Stimulated activated CD4-positive, alpha-beta T cell treated with anti-CD3 and anti-CD28 coated beads, Interleukin-15, amount 100 ng/mL, for 48 hours (primary cell): Measurements from ENCODE around the gene TSPEAR.

Experiments
- DNase-seq, 2 donors: peaks; one replicate each; pipeline ENCODE4 v3.0.0-alpha.2; 2020; ENCODE audit warnings: low read depth in 2 of 2

Gene TSPEAR

GRCh38 chr21:44711327-44712202 is at the start of gene TSPEAR:
Gene TSPEAR (minus strand): TSS chr21:44711572. CDS start chr21:44711514, 58 bp downstream.
- DNase-seq, result no peak

GRCh38 chr21:44760376-44760775 is 49.0 kb upstream of the TSPEAR start:
- DNase-seq, result no peak

DNA sequence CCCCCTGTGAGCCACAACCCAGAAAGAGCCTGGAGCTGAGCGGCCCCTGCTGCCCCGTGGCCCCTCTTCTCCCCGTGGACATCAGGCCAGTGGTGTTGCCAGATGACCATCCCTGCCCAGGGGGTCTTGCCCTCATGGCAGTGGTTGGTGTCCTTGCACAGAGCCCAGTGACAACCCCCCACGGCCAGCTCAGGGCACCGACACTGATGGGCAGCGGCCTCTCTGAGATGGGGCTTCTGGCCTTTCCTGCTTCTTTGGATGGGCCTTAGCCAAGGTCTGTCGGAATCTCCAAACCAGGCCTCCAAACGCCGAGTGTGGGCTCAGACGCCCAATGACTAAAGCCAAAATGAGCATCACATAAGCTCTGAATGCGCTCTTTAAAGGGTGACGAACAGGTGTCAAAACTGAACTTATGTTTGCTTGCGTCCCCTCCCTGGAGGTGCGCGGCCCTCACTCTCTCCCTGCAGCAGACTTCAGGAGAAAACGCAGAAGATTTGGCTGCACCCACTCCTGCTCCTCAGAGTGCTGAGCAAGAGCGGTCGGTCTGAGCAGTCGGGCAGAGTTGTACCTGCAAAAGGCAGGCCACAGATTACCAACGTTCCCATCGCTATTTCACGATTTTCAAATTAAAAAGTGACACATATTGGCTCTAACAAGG is 48.4 kb upstream of the TSPEAR start:
- no peak for DNase-seq

GRCh38 chr21:44758781-44759627 is 47.6 kb upstream of the TSPEAR start:
- DNase-seq, result no peak

DNA sequence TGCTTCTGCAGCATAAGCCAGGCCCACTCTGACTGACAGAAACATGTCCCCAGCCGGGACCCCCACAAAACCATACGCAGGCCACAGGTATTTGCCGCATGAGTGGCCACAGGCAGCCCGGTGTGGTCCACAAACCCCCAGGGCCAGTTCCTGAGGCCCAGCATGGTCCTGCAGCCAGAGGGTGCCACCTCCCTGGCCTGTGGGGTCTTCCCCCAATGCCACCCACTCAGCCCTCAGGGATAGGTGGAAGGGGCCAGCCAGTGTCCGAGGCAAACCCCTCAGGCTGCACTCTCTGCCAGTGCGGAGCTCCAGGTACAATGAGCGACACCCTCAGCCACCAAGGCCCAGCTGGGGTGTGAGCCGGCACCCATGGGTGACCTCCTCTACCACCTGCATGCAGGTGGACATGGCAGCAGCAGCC is 46.8 kb upstream of the TSPEAR start:
- no peak for DNase-seq

DNA sequence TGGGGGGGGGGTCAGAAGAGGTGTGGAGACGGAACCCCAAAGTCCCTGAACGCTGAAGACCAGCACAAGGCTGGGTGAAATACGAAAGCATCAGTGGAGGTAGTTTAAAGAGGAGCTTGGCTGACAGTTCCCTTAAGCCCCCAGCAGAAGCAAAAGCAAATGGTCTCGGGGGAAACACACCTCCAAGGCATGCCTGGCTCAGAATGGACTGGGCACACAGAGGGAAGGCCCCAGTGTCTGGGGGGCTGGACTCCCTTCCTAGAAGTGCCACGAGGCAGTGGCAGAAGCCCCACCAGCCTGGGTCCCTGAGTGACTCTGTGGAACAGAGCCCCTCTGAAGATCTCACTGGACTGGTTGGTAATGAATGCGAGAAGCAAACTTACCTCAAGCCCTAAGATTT is 46.4 kb upstream of the TSPEAR start:
- DNase-seq, result no peak

GRCh38 chr21:44756423-44757185 is 45.2 kb upstream of the TSPEAR start:
- DNase-seq, result no peak

DNA sequence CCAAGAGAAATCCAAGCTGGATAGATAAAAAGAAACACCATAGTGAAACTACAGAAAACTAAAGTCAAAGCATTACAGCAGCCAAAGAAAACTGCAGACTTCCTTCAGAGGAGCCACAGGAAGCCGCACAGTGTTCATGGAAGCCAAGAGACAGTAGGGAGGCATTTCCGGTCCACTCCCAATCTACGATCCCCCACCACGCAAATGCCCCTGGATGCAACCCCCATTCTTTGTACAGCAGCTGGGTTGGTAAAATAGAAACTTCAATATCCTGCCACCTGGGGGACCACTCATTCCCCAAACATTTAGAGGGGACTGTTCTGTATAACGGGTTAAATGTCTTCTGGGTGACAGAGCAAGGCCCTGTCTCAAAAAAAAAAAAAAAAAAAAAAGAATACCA is 43.9 kb upstream of the TSPEAR start:
- no peak for DNase-seq

DNA sequence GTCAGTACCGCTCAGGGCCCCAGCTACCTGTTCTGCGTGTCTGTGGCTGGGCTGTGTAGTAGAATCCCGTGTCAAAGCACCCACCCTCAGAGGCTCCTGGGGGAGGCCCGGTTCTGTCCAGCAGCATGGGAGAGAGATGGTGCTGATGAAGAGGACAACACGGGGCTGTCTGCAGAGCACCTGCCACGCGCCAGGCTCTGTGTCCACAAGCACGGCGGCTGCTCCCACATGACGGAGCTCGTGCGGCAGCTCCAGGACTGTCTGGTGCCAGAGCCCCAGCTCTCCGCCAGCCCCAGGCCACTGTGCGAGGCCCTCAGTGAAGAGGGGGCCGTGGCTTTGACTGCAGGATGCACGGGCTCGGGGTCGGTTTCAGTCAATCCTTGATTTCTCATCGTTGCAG is 42.0 kb upstream of the TSPEAR start:
- no peak for DNase-seq

- DNase-seq, result no peak
Observed at GRCh38 chr21:44752671-44753235, 41.4 kb upstream of the TSPEAR start.

DNA sequence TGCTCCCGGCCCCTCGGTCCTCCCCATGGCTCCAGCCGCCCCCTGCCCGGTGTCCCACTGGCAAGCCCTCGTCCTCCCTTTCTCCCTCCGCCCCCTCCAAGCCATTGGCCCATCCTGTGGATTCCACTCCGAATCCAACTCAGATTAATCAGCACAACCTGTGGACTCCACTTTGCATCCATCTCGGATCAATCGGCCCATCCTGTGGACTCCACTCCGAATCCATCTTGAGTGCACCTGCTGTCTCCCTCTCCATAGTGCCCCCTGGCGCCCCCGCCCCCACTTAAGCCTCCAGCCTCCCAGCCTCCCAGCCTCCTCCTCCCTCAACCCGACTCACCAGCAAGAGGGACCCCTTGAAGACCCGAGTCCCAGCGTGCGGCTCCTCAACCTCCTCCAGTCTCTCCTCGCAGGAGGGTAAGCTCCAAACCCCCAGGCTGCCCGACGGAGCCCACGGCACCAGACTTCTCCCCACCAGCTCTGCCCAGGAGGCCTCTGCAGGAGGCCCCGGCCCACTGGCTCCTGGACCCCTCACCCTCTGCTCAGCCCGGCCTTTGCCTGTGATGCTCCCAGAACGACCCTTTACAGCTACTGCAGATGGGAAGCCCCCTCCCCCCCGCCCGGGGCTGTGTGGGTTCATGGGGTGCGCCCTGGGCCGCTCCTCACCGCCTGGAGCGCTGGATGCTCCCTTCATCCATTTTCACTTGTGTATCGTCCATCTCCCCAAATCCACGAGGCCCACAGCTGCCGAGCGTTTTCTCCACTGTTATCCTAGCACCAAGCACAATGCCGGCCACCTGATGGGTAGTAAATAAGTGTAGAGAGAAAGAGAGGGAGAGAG is 40.6 kb upstream of the TSPEAR start:
- DNase-seq, result no peak

- DNase-seq, result no peak
Observed at GRCh38 chr21:44751186-44751798, 39.9 kb upstream of the TSPEAR start.

DNA sequence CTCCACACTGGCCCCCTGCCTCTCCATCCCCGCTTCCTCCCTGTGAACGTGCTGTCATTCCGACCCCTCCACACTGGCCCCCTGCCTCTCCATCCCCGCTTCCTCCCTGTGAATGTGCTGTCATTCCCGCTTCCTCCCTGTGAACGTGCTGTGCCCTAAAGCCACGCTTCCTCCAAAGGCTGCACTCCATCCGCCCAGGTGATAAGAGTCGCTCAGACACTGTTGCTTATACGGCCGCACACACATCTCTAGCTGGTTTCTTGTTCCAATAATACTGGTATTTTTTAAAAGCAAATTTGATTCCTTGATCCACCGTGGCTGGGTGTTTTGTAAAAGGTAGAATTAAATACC is 39.3 kb upstream of the TSPEAR start:
- DNase-seq, result no peak

GRCh38 chr21:44749759-44750674 is 38.6 kb upstream of the TSPEAR start:
- DNase-seq, result no peak

GRCh38 chr21:44749116-44749758 is 37.9 kb upstream of the TSPEAR start:
- DNase-seq, result no peak

DNA sequence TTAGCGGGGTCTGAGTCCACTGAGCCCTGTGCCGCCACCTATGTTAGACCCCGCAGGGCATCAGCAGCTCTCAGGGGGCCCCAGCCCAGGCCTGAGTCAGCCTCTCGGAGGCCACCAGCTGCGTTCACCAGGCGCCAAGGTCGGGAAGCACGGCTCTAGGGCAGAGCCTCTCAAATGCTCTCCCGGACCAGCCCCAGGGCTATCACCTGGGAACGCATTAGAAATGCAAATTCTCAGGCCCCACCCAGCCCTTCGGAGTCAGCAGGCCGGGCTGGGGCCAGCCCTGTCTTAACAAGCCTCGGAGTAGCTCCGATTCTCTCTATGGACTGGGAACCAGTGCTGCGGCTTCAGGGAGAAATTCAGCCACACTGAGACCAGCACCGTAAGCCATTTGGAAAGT is 37.2 kb upstream of the TSPEAR start:
- no peak for DNase-seq

GRCh38 chr21:44742418-44743153 is 31.2 kb upstream of the TSPEAR start:
- DNase-seq, result no peak

DNA sequence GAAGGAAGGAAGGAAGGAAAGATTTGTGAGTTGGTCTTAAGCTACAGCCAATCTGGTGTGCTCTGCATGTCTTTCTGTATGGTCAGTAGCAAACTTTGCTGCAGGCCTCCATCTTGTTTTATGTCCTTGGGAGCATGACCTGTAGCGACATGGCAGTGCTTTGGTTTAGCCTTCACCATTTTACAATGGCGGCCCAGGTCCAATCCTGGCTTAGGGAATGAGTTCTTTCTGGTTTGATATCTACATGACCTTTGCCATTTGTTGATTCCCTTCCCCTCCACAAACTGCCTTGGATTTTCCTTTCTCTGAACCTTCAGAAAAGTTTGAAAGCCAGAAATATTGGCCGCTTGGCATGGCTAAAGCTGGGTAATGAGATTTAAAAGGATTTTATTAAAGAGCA is 30.5 kb upstream of the TSPEAR start:
- no peak for DNase-seq
